ENCODE measurements around the gene PSMD1. TPM values are rescaled to one million over a fixed set of nuclear protein-coding genes. Genes with fewer than 3 reads are reported as not detected.

The PSMD1 gene
- total RNA-seq, 2 experiments from 2014 or later, result 27.9 to 31.3 TPM

- intact Hi-C loops (cut with DNase I, micrococcal nuclease), result loop anchor here (5.0 to 10.0 kb wide), 5 partner anchors 143 to 732 kb away; partner anchors contain the start of genes CAB39 (in 1 of the 2) and PDE6D (in 1 of the 2)
These were observed 6.4 kb upstream of the PSMD1 start for GRCh38 chr2:231050018-231050901.

GRCh38 chr2:231051116-231051515, 5.6 kb upstream of the PSMD1 start:
- no peak overlapping the region for H3K27ac Mint-ChIP-seq
- DNase-seq (no peak), ATAC-seq (ENCODE audit: poor library complexity) (no peak)
- H3K4me1 Mint-ChIP-seq (ENCODE audit: low read depth), result peaks cover 22% of the 10 kb centered on the region
- Histone ChIP-seq H3K27ac (ENCODE audit: low read depth in 1 of 2, low read length in 2 of 2) (no peak overlapping the region), H3K36me3 (ENCODE audit: insufficient read depth, low read length) (no peaks in the 10 kb centered on the region), H3K4me3 (ENCODE audit: low read length) (no peak overlapping the region), H3K4me1 (ENCODE audit: insufficient read depth, low read length) (peaks cover 19% of the 10 kb centered on the region), H3K9me3 (ENCODE audit: control insufficient read depth in 1 of 2, insufficient read depth in 1 of 2, low read length in 2 of 2) (no peaks in the 10 kb centered on the region), H3K27me3 (ENCODE audit: control insufficient read depth in 1 of 2, insufficient read depth in 2 of 2, low read length in 2 of 2) (peaks cover 6 to 7% of the 10 kb centered on the region in 2 experiments)
- H3K27me3 Mint-ChIP-seq, result peaks cover 16% of the 10 kb centered on the region
- no peaks in the 10 kb centered on the region for H3K36me3 Mint-ChIP-seq (ENCODE audit: low read depth)
- TF ChIP-seq CTCF (IDR thresholded peaks at IDR 0.05), result no peak
- CTCF ChIA-PET, result no interaction called here
- no peaks in the 10 kb centered on the region for H3K9me3 Mint-ChIP-seq
- intact Hi-C loops (cut with DNase I, micrococcal nuclease), result loop anchor here (5.0 to 10.0 kb wide), 5 partner anchors 144 to 731 kb away; partner anchors contain the start of genes CAB39 (in 1 of the 2) and PDE6D (in 1 of the 2)
- peak overlapping the region; percentile 54 for H3K4me3 Mint-ChIP-seq
- POLR2A ChIA-PET, result no interaction called here

More at GRCh38 chr2:231050018-231050901, 6.4 kb upstream of the PSMD1 start:
- H3K4me1 Mint-ChIP-seq (ENCODE audit: low read depth), result peaks cover 21% of the 10 kb centered on the region
- no peak overlapping the region for H3K4me3 Mint-ChIP-seq
- H3K9me3 Mint-ChIP-seq, result no peaks in the 10 kb centered on the region
- peaks cover 19% of the 10 kb centered on the region for H3K4me1 ChIP-seq (ENCODE audit: insufficient read depth, low read length)
- H3K36me3 ChIP-seq (ENCODE audit: insufficient read depth, low read length), result no peaks in the 10 kb centered on the region
- H3K27me3 Mint-ChIP-seq, result peaks cover 16% of the 10 kb centered on the region
- no peaks in the 10 kb centered on the region for H3K9me3 ChIP-seq (ENCODE audit: control insufficient read depth in 1 of 2, insufficient read depth in 1 of 2, low read length in 2 of 2)
- ChIA-PET POLR2A (no interaction called here), CTCF (no interaction called here)
- H3K27me3 ChIP-seq (ENCODE audit: control insufficient read depth in 1 of 2, insufficient read depth in 2 of 2, low read length in 2 of 2), result peaks cover 6 to 7% of the 10 kb centered on the region in 2 experiments
- ATAC-seq (ENCODE audit: poor library complexity), result no peak
- peak in 1 of 14 experiments; percentile 41 for DNase-seq
- no peaks in the 10 kb centered on the region for H3K36me3 Mint-ChIP-seq (ENCODE audit: low read depth)
- no peak overlapping the region for H3K27ac ChIP-seq (ENCODE audit: low read depth in 1 of 2, low read length in 2 of 2)
- no peak for TF ChIP-seq CTCF (IDR thresholded peaks at IDR 0.05)
- no peak overlapping the region for H3K27ac Mint-ChIP-seq
- H3K4me3 ChIP-seq (ENCODE audit: low read length), result no peak overlapping the region

- Histone ChIP-seq H3K27me3 (ENCODE audit: control insufficient read depth in 1 of 2, insufficient read depth in 2 of 2, low read length in 2 of 2) (peaks cover 0 to 3% of the 10 kb centered on the region in 2 experiments), H3K4me3 (ENCODE audit: low read length) (peak overlapping the region; percentile 81), H3K36me3 (ENCODE audit: insufficient read depth, low read length) (no peaks in the 10 kb centered on the region), H3K9me3 (ENCODE audit: control insufficient read depth in 1 of 2, insufficient read depth in 1 of 2, low read length in 2 of 2) (no peaks in the 10 kb centered on the region), H3K27ac (ENCODE audit: low read depth in 1 of 2, low read length in 2 of 2) (no peak overlapping the region), H3K4me1 (ENCODE audit: insufficient read depth, low read length) (peaks cover 26% of the 10 kb centered on the region)
- DNase-seq, result peak; percentile 65 to 92 (median 78)
- Mint-ChIP-seq H3K9me3 (no peaks in the 10 kb centered on the region), H3K27me3 (peaks cover 16% of the 10 kb centered on the region), H3K36me3 (ENCODE audit: low read depth) (peaks cover 5% of the 10 kb centered on the region), H3K4me1 (ENCODE audit: low read depth) (peaks cover 33% of the 10 kb centered on the region), H3K4me3 (peak overlapping the region; percentile 88), H3K27ac (peak overlapping the region; percentile 22)
- POLR2A ChIA-PET, result interaction anchor here (0.6 to 1.6 kb wide), 5 partner anchors 14 to 579 kb away, joined by 3 to 13 read pairs (median 3); partner anchors contain the start of gene NCL
- peak; percentile 97 for TF ChIP-seq CTCF (IDR thresholded peaks at IDR 0.05)
- ATAC-seq (ENCODE audit: poor library complexity), result peak; percentile 73
- intact Hi-C loops (cut with DNase I, micrococcal nuclease), result loop anchor here (2.0 to 10.0 kb wide), 6 partner anchors 145 to 730 kb away; partner anchors contain the start of genes CAB39 (in 1 of the 2) and PDE6D (in 1 of the 2)
- CTCF ChIA-PET, result interaction anchor here (0.6 to 1.3 kb wide), 16 partner anchors 9 to 399 kb away, joined by 3 to 8 read pairs (median 3); no protein-coding TSS in a partner anchor
These were observed 3.9 kb upstream of the PSMD1 start for GRCh38 chr2:231052494-231053451.

All from CD4-positive, alpha-beta T cell (primary cell).